RCC 7860 (cell line): ENCODE measurements around the gene SLC25A31.

Source experiments
- DNase-seq: peaks from one replicate; pipeline ENCODE4 v3.0.0-alpha.2; 2015; ENCODE audit warnings: low spot score
- FAIRE-seq: peaks from 2 replicates; lab custom pipeline; 2012; peaks lifted over from hg19 to GRCh38; lab: Jason Lieb, UNC

Gene SLC25A31

GRCh38 chr4:127730142-127730913, at the start of gene SLC25A31:
TSS of gene SLC25A31 (plus strand) at chr4:127730400. CDS start at chr4:127730546, 146 bp downstream.
- no peak for FAIRE-seq

GRCh38 chr4:127685292-127685691, 44.9 kb upstream of the SLC25A31 start:
- peak; percentile 33 for DNase-seq
- no peak for FAIRE-seq

More at GRCh38 chr4:127730142-127730913, at the start of gene SLC25A31:
- DNase-seq, result no peak

- no peak for FAIRE-seq
- peak; percentile 36 for DNase-seq
Measured at GRCh38 chr4:127686658-127687057, 43.5 kb upstream of the SLC25A31 start.

GRCh38 chr4:127687580-127687979, 42.6 kb upstream of the SLC25A31 start:
- FAIRE-seq (no peak), DNase-seq (no peak)

- DNase-seq (peak; percentile 70), FAIRE-seq (peak; percentile 87)
Measured at GRCh38 chr4:127698789-127699200, 31.4 kb upstream of the SLC25A31 start.

GRCh38 chr4:127708985-127709384, 21.2 kb upstream of the SLC25A31 start:
- FAIRE-seq (peak; percentile 63), DNase-seq (peak; percentile 66)

GRCh38 chr4:127709456-127709855, 20.7 kb upstream of the SLC25A31 start:
- no peak for FAIRE-seq
- DNase-seq, result no peak

- DNase-seq (no peak), FAIRE-seq (no peak)
Measured at GRCh38 chr4:127731406-127731805, 1.2 kb downstream of the SLC25A31 start.

GRCh38 chr4:127732623-127733328, 2.6 kb downstream of the SLC25A31 start:
- FAIRE-seq, result peak; percentile 79
- DNase-seq, result peak; percentile 50

- DNase-seq, result no peak
- no peak for FAIRE-seq
Measured at GRCh38 chr4:127734976-127735375, 4.8 kb downstream of the SLC25A31 start.

- DNase-seq, result no peak
Measured at GRCh38 chr4:127737295-127737694, 7.1 kb downstream of the SLC25A31 start.

GRCh38 chr4:127741247-127741646, 11.0 kb downstream of the SLC25A31 start:
- DNase-seq (no peak), FAIRE-seq (no peak)

More at GRCh38 chr4:127737295-127737694, 7.1 kb downstream of the SLC25A31 start:
- FAIRE-seq, result no peak

- FAIRE-seq, result no peak
- DNase-seq, result no peak
Measured at GRCh38 chr4:127747883-127748282, 17.7 kb downstream of the SLC25A31 start.

GRCh38 chr4:127748957-127749356, 18.8 kb downstream of the SLC25A31 start:
- FAIRE-seq, result no peak
- DNase-seq, result no peak

- DNase-seq (no peak), FAIRE-seq (peak; percentile 48)
Measured at GRCh38 chr4:127756906-127757305, 26.7 kb downstream of the SLC25A31 start.

GRCh38 chr4:127759228-127759820, 29.1 kb downstream of the SLC25A31 start:
- FAIRE-seq (peak; percentile 90), DNase-seq (peak; percentile 16)

GRCh38 chr4:127759893-127760292, 29.7 kb downstream of the SLC25A31 start:
- FAIRE-seq, result no peak
- DNase-seq, result peak; percentile 29

GRCh38 chr4:127771535-127772275, 41.5 kb downstream of the SLC25A31 start:
- FAIRE-seq (no peak), DNase-seq (no peak)

GRCh38 chr4:127772769-127773671, 42.8 kb downstream of the SLC25A31 start:
- DNase-seq (no peak), FAIRE-seq (no peak)

- no peak for FAIRE-seq
Measured at GRCh38 chr4:127775843-127776242, 45.6 kb downstream of the SLC25A31 start.

More at GRCh38 chr4:127775843-127776242, 45.6 kb downstream of the SLC25A31 start:
- DNase-seq, result no peak
